Stimulated activated CD8-positive, alpha-beta memory T cell treated with anti-CD3 and anti-CD28 coated beads, Interleukin-4, amount 100 ng/mL, for 4 hours (primary cell): ENCODE measurements around the gene ZNF57.
"Not testable (repeated sequence)": the region's sequence is repeated elsewhere in the genome, so short reads cannot be mapped to it uniquely, and the experiment has no call there.

Experiments
- DNase-seq, 2 donors: peaks; one replicate each; pipeline ENCODE4 v3.0.0-alpha.2; 2020; ENCODE audit warnings: low read depth in 2 of 2, low spot score in 1 of 2

Gene ZNF57

DNA sequence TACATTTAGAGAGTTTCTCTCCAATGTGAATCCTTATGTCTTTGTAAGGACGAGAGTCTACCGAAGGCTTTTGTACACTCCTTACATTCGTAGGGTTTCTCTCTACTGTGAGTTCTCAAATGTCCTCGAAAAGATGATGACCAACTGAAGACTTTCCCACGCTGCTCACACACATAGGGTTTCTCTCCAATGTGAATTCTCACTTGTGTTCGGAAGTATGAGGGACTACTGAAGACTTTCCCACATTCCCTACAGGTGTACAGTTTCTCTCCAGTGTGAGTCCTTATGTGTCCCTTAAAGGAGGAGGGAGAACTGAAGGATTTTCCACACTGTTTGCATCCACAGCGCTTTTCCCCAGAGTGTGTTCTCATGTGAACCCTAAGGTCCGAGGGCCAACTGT, 4.0 kb upstream of the ZNF57 start:
- no peak for DNase-seq

DNA sequence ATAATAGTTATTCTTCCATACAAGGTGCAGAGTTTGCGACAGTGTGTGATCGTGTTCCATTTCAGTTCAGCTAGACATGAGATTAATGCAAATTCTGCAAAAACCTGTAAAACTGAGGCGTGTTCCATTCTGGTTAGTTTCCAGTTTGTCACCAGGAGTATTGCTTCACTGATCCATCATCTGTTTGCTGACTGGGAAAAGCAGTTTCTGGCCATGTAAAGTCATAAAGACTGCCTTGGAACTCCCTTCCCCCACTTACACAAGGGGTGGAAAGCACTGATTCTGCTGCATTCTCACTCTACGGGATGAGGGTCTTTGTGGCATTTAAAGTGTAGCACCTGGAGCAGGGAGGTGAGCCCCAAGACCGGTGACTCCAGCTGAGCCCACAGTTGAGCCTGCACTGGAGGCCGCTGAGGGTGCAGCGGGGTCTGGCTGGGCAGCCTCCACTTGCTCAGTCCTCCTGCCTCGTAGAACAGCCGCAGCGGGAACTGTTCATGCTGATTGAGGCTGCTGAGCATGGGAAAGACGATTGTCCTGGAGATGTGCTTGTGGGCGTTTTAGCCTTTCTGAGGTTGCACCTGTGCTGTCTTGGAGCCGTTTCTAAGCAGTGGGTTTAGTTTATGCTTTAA, 2.0 kb downstream of the ZNF57 start:
- no peak for DNase-seq

DNA sequence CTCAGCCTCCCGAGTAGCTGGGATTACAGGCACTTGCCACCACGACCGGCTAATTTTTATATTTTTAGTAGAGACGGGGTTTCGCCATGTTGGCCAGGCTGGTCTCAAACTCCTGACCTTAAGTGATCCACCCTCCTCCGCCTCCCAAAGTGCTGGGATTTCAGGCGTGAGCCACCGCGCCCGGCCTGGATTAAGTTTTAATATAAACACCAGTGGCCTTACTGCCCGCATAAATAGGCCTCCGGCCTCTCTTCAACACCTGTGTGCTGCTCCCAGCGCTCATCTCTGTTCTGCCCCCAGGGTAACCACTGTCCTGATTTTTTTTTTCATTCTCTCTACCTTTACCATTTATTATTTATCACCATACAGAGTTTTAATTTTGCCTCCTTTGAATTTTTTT, 2.6 kb downstream of the ZNF57 start:
- DNase-seq = not testable (repeated sequence)

DNA sequence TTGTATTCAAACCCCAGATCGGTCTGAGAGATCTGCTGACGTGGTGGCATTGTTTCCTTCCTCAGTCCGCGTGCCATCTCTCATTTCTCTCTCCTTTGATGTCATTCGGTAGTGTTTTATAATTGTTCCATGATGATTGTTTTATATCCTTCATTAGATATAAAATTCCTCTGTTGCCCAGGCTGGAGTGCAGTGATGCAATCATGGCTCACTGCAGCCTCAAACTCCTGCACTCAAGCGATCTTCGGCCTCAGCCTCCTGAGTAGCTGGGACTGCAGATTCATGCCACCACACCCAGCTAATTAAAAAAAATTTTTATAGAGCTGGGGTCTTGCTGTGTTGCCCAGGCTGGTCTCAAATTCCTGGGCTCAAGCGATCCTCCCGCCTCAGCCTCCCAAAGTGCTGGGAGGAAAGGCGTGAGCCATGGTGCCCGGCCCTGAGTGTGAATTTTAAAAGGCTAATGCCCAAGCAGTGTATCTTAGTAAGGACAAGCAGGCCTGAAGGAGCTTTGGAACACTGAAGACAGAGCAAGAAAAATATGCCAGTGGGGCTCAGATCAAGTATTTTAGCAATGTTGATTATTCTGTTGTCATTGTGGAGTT, 5.3 kb downstream of the ZNF57 start:
- DNase-seq = no peak

DNA sequence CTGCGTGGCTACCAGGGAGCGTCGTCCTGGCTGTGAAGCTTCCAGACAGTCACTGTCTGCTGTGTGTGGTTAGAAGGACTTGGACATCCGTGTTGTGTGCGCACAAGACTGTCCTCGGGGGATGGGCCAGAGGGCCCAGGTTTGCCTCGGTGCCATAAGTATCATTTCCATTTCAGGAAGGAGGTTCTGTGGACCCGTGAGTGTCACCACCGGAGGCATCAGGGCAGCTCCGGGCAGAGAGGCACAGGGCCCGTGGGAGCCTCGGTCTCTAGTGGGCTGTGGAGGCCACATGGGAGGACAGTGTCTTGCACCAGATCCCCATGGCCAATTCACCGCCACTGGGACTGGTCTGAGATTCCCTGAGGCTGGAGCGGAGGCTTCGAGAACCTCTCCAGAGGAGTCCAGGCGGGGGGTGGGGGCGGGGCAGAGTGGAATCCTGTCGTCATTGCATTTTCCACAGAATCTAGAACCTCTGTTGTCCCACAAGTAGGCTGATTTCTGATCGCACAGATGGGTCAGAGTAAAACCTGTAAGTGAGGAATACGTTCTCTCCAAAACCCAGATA, 6.0 kb downstream of the ZNF57 start:
- DNase-seq = no peak

DNA sequence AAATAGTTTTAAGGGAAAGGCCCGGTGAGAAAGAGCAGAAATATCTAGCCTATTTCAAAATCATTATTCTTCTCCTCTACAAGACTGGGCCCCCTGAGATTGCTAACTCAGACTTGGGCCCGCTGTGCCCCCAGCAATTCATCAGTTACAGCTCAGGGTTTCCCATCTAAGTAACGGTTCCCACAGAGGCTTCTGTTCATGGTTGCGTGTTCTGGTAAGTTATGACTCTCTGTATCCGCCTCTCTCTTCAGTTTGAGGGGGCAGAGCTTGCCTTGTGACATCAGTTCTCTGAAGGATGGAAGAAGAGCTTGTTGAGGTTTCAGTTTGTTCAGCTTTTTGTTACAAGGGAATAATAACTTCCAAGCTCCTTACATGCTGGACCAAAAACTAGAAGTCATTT, 11.6 kb downstream of the ZNF57 start:
- no peak for DNase-seq

DNA sequence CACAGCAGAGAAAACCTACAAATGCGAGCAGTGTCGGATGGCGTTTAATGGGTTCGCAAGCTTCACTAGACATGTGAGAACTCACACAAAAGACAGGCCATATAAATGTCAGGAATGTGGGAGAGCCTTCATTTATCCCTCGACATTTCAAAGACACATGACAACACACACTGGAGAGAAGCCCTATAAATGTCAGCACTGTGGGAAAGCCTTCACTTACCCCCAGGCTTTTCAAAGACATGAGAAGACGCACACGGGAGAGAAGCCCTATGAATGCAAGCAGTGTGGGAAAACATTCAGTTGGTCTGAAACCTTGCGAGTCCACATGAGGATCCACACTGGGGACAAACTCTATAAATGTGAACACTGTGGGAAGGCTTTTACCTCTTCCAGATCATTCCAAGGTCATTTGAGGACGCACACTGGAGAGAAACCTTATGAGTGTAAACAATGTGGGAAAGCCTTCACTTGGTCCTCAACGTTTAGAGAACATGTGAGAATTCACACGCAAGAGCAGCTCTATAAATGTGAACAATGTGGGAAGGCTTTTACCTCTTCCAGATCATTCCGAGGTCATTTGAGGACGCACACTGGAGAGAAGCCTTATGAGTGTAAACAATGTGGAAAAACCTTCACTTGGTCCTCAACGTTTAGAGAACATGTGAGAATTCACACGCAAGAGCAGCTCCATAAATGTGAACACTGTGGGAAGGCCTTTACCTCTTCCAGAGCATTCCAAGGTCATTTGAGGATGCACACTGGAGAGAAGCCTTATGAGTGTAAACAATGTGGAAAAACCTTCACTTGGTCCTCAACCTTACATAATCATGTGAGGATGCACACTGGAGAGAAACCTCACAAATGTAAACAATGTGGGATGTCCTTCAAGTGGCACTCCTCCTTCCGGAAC, 16.8 kb downstream of the ZNF57 start:
- DNase-seq = no peak

DNA sequence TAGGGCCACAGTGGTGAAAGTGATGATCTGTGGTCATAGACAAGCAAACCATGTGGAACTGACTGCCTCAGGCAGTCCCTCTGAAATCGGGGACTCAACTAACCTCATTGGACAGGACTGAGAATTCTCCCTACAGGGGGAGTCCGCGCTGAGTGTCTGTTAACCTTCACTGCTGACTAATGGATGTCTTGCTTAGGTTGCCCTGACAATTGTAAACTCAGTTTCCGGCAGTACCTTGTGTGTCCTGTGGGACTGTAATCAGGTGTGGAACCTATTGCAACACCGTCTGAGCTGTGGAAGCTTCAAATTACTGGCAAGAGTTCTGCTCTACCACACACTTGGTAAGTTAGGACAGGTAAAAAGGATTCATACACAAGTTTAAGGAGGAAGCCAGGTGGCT, 22.3 kb downstream of the ZNF57 start:
- no peak for DNase-seq

DNA sequence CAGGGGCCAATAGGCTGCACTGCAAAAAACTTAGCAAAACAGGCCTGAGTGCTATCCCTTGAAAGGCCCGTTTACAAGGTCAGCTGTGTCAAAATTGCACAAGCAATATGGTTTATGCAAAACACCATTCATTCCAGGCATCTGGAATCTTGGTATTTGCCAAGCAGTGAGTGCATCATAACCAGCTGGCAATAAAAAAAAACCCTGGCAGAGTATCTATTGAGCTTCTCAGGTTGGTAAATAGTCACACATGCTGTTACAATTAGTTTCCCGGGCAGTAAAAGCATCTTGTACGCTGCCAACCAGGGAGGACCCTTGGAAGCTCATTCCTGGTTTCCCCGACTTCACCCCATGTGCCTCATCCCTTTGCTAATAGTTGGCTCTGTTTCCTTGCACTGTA, 22.8 kb downstream of the ZNF57 start:
- no peak for DNase-seq

DNA sequence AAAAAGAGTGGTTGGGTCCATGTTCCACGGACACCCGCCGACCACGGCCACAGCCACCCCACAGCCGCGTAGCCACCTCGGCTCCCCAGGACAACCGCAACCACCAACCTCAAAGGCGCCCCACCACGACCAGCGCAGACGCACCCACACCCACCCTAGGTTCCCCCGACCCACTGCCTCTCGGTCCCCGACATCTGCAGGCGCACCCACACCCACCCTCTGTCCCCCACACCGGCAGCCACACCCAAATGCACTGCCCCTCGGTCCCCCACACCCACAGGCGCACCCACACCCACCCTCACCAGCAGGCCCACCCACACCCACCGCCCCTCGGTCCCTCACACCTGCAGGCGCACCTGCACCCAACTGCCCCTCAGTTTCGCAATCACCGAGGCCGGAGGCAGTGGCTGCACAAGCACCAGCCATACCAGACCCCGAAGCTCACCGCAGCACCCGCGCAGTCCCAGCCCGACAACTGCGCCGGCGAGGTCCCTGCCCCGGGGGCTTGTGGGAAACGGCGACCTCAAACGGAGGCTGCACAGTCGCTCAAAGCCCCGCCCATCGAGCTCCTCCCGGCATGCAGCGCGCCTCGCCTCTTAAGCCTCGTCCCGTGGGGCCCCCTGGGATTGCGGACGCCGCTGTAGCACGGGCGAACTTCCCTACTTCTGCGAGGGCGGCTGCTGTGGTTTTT, 25.8 kb downstream of the ZNF57 start:
- no peak for DNase-seq

DNA sequence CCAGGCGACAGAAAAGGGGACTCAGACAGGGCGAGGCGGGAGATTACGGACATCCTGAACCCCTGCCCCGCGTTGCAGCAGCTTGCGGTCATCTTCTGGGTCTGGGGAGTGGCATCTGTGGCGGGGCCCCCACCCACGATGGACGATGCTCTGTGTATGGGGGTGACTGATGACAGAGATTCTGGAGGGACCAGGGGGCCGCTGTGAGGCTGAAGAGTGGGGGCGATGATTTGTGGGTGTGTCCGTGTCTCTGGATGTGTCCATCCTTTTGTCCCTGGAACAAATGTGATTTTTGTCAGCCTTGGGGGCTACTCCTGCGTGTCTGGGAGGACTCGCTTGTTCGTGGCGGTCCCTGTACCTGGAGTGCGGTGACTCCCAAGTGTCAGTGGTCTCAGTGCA, 26.3 kb downstream of the ZNF57 start:
- no peak for DNase-seq

DNA sequence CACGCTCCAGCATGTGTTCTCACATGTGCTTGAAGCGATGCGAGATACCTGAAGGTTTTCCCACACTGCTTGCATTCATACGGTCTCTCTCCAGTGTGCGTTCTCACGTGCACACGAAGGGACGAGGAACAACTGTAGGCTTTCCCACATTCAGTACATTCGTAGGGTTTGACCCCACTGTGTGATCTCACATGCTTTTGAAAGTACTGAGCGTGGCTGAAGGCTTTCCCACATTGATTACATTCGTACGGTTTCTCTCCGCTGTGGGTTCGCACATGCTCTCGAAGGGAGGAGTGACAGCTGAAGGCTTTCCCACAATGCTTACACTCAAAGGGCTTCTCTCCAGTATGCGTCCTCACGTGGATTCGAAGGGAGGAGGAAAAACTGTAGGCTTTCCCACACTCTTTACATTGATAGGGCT, 32.8 kb downstream of the ZNF57 start:
- DNase-seq = no peak

DNA sequence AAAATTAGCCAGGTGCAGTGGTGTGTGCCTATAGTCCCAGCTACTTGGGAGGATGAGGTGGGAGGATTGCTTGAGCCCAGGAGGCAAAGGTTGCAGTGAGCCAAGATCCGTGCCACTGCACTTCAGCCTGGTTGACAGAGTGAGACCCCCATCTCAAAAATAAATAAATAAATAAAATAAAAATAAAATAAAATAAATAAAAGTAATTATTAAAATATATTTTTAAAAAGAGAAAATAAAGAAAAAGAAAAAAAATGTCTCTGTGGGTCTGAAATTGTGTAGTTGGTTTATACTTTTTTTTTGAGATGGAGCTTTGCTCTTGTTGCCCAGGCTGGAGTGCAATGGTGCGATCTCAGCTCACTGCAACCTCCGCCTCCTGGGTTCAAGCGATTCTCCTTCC, 35.1 kb downstream of the ZNF57 start:
- DNase-seq = not testable (repeated sequence)

DNA sequence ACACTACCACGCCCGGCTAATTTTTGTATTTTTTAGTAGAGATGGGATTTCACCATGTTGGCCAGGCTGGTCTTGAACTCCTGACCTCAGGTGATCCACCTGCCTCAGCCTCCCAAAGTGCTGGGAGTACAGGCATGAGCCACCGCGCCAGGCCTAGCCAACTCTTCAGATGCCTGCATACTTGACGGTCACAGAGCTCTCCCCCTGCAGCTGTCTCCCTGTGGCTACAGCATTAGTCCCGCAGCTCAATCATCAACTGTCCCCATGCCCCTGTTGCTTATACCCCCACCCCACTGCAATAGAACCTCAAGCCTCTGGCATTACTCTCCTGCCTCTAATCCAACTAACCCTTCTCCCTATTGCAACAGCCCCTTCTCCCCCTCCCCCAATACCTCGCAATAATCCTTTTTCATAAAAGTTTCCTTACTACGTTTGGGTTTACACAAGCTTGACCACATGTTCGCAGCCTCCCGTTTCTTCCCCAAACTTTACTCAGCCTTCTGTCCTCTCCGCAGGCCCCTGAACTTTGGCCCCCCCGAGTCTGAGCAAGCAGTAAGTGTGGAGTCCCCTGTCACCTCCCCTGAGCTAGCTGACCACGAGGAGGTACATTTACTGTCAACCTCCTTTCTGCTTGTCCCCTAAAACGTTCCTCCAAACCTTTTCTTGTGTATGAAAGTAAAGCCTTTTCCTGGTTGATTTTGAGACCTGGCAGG, 42.4 kb downstream of the ZNF57 start:
- no peak for DNase-seq

DNA sequence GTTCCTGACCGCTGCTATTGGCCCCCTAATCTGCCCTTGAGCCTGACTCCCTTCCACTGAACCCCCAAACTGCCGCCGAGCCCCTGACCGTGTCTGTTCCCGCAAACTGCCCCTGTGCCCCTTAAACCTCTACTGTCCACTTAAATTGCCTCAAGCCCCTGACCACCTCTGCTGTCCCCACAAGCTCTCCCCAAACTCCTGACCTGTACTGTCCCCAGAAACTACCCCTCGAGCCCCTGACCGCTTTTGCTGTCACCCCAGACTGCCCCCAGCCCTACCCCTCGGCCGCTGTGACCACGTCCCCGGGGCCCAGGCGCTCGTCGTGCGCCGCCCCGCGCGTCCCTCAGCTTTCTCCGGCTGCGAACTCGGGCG, 43.7 kb downstream of the ZNF57 start:
- no peak for DNase-seq

DNA sequence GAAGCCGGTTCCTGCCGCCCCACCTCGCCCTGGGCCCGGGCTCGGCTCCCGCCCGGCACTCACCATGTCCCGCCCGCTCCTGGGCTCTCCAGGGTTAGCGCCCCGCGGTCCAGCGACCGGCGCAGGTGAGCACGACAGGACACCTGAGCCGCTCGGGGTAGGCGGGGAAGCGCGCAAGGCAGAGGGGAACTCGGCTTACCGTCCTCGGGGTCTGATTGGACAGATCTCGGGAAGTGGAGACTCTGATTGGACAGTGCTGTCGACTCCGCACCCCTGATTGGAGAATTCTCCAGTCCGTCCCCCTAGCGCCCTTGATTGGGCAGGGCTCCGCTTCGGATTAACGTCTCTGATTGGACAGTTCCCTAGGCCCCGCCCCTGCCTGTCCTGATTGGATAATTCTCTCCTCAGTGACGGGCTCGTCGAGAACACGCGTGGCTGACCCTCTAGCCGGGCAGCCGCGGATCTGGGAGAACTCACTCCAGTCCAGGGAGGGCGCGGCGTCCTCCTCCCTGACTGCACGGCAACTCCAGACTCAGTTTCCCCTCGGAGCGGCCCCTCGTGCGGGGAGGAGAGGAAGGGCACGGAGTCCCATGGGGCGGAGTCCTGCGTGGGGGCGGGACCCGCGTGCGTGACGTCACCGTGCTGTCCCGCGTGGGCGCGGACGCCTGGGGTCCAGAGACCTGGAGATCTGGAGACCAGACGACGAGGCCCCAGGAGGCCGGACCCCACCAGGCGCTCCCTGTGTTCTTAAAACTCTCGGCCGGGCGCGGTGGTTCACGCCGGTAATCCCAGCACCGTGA, 44.2 kb downstream of the ZNF57 start, which contains the start of gene ZNF77:
Gene ZNF77 (minus strand): TSS at position 197 of the 800 bp plus-strand sequence. CDS start 131 bp downstream, at position 66.
- peak; percentile 98 to 99 for DNase-seq

DNA sequence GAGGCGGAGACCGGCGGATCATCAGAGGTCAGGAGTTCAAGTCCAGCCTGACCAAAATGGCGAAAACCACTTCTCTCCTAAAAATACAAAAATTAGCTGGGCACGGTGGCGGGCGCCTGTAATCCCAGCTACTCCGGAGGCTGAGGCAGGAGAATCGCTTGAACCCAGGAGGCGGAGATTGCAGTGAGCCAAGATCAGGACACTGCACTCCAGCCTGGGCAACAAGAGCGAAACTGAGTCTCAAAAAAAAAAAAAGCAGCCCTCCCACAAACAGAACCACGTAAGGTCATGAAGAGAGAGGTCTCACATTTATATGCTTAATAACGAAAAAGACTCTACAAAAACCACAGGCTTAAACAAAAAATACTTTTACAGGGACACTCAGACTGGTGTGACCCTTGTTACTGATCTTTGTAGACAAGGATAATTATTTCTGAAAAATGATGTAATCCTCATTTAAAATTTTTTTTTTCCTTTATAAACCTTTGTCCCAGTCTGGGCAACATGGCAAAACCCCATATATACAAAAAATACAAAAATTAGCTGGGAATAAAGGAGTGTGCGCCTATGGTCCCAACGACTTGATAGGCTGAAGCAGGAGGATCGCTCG, 45.0 kb downstream of the ZNF57 start:
- no peak for DNase-seq

DNA sequence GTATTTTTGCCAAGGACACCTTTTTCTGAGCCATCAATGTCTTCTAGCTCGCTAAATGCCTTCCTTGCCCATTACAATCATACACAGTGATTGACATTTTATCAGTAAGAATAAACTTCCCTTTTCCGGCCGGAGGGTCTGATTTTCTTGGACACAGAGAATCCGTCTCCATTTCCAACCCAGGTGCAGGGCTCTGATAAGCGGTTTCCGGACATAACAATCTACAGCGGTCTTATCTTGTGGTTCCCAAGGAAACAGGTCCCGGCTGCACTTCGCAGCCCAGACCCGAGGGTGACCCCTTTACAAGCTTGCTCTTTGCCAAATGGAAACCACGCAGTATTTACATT, 49.2 kb downstream of the ZNF57 start:
- DNase-seq = no peak

DNA sequence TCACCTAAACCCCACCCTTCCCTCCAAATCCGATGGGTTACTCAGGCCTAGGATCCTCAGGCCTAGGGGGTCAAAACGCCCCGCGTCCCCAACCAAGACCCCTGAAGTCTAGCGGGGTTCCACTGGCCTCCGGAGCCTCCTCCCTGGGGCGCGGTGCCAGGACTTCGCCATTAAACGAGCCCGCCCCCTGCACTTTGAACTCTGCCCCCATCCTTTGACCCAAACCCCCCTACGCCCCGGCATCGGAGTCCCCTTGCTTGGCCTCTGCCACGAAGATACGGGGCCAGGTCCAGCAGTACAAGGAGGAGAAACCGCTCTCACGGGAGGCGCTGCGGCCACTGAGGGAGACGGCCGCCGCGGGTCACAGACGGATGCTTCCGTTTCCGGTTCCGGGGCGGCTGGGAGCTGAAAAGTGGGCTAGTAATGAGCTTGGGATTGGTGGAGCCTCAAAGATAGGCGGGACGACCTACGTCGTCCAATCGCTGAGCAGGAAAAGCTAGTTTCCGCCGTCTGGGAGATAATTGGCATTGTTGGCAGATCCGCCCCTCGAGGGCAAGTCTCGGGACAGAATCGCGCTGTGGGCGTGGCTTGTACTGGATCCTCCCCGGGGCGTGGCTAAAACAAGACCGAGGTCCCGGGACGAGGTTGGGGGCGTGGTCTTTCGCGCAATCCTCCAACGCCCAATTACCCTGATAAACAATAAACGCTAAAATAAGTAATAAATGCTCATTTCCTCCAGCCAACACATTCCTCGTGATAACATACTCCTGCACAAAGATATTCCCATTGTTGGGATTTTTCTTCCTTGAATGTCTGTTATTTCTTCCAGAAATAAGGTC, 49.8 kb downstream of the ZNF57 start:
- peak; percentile 100 for DNase-seq
